ENCODE results near the gene CTIF.
A peak's percentile ranks its signal among the peaks of the same experiment; 100 is the strongest.
"Not testable (repeated sequence)": the region's sequence is repeated elsewhere in the genome, so short reads cannot be mapped to it uniquely, and the experiment has no call there.

Gene CTIF

GRCh38 chr18:48649231-48649630 lies 110.4 kb downstream of the CTIF start:
- no peak for DNase-seq

DNA sequence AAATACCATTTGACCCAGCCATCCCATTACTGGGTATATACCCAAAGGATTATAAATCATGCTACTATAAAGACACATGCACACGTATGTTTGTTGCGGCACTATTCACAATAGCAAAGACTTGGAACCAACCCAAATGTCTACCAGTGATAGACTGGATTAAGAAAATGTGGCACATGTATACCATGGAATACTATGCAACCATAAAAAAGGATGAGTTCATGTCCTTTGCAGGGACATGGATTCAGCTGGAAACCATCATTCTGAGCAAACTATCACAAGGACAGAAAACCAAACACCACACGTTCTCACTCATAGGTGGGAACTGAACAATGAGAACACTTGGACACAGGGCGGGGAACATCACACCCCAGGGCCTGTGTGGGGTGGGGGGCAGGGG lies 115.8 kb downstream of the CTIF start:
- not testable (repeated sequence) for DNase-seq

DNA sequence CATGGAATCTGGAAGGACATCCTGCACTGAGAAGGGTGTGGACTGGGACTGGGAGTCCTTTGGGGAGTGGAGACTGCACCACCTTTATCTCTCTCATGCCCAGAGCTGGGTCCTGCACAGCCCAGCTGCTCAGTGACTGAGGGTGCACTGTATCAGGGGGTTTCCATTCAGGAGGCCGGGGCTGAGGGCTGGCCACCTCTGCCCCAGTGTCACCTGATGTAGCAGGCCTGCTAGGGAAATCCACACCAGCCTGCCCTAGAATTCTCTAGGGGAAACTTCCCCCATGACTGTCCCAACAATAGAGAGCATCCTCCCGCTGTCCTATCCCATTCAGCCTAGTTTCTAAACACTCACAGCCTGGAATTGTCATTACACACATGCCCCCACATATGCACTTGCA lies 116.7 kb downstream of the CTIF start:
- no peak for DNase-seq

DNA sequence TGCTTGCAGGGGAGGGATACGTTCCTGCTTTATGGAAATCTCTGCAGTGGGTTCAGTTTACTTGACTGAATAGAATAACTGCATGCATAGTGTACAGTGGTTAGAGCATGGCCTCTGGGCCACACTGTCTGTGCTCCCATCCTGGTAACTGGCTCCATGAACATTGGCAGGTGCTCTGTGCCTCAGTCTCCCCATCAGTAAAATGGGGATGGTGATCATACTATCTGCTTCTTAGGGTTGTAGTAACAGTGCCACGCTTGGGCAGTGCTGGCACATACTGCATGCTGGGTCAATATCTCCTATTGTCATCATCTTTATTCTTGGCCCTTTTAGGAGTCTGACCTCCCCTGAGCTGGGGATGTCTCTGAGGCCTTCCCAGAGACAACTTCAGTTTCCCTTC lies 117.3 kb downstream of the CTIF start:
- no peak for DNase-seq

GRCh38 chr18:48656582-48656981 lies 117.8 kb downstream of the CTIF start:
- no peak for DNase-seq

DNA sequence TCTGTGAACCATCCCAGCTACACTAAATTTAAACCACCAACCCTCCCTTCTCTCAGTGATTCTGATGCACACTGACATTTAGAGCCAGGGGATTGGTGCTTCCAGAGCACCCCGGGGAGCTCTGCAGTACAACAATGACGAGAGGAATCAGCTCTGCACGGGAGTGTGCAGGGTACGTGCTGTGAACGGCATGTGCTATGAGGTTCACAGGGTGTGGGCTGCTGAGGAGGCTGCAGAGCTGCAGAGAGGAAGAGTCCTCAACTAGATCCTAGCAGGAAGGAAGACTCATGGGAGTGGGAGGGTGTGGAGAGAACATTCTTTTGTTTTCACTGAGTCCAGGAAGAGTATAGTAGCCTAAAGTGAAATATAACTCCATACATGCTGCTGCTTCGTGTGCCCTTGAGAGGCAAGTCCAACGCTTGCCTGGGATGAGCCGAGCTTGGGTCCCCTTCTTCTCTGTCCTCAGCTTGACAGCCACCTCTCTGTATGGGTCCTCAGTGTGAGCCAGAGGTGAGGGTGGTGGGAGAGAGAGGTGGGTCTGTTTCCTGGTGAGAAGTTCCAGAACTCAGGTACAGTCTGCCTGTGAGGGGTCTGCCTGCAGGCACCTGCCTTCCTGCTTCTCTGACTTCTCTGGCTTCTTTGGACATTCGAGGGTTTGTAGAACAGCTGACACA lies 118.8 kb downstream of the CTIF start:
- DNase-seq: no peak

DNA sequence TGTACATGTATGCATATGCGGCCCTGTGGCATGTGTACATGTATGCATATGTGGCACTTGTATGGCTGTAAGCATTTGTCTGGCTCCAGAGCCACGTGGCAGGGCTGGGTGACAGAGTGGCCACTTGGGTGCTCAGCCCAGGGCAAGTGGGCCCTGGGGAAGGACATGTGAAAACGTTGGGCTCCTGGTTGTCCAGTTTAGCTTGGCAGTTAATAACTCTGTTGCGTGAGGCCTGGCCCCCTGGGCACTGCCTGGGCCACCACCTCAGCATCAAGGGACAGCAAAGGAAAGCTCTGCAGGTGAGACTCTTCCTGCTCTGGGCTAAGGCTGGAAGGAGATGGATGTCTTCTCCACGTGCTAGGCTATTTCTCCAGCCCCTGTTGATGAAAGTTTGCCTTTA lies 119.9 kb downstream of the CTIF start:
- no peak for DNase-seq

DNA sequence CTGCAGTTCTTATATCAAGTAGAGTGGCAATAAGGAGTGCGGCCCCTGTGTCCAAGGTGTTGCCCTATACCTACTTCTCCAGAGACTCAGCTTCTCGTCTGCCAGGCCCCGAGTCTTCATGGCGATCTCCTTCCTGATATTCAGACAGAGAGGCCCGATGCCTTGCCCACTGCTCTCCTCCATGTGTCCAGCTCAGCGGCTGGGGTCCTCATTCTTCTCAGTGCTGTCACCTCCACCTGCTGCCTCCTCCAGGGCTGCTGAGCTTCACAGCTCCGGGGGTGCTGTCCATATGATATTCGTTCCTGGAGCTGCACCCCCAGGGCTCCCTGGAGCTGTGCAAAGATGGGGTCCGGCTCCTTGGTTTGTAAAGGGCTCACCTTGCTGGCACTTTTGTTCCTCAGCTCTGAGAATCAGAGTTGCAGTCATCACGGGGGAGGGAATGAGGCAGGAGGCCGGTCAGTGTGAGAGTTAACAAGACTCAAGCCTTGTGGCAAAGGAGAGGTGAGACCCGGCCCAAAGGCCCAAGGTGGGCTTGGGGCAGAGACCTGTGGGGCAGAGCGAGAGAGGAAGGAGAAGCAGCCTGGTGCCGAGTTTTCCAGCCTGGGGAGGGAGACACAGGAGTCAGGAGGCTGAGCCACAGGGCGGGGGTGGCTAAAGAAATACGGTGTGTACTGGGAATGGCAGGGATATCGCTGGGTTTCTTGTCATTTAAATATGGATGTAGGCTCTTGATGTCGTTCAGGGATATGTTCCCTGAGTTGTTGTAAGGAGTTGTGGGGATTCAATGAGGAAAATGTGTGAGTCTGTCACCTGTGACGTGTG lies 120.6 kb downstream of the CTIF start:
- no peak for DNase-seq

DNA sequence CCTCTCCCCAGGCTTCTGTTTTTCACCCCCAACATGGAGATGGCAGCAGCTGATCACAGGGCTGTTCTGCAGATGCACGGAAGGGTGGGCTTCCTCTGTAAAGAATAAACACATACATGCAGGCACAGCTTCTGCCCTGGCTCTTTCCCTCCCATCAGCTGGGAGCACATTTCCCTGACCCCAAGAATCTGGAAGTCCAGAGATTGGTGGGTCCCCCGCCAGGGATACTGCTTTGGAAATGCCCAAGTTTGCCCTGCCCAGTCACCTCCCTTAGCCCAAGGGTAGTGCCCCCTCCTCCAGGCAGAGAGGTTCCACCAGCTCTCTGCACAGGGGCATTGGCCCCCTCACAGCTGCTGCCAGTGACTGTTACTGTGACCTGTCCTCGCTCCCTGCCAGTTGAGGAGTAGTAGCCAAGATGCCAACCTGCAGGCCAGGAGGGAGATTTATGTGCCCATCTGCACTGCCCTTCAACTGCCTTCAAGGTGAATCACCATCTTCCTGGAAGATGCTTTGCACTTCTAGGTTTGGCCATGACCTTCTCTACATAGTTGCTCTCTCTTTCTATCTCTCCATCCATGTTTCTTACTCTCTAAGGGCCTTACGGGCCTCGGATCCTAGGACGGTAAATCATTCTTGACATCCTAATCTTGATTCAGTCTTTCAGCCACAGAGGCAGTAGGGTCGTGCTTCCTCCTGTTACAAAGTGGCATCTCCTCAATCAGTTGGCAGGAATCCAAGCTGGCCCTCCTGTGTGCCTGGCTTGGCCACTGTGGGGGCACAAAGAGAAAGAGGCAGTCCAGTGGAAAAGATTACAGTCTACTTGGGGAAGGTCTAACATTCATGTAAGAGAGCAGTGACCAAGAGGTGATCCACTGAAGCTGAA lies 121.8 kb downstream of the CTIF start:
- no peak for DNase-seq

DNA sequence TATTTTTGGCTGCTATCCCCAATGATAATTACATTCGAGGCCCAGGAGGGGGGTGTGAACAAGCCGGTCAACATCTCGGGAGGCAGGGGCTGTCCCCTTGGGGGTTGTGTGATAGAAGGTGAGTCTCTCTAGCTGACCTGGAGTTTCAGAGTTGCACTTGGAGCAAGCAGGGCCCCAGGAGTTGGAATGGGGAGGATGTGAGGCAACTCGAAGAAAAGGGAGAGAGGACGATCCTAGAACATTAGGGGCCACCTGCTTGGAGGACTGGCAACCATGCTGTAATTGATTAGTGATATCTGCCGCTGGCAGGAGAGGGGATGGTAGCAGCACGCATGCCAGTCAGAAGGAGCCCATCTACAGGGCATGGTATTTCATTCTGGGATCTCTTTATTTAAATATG lies 122.6 kb downstream of the CTIF start:
- DNase-seq: no peak

GRCh38 chr18:48662011-48662661 lies 123.3 kb downstream of the CTIF start:
- DNase-seq: peak in 1 of 2 experiments; percentile 36

DNA sequence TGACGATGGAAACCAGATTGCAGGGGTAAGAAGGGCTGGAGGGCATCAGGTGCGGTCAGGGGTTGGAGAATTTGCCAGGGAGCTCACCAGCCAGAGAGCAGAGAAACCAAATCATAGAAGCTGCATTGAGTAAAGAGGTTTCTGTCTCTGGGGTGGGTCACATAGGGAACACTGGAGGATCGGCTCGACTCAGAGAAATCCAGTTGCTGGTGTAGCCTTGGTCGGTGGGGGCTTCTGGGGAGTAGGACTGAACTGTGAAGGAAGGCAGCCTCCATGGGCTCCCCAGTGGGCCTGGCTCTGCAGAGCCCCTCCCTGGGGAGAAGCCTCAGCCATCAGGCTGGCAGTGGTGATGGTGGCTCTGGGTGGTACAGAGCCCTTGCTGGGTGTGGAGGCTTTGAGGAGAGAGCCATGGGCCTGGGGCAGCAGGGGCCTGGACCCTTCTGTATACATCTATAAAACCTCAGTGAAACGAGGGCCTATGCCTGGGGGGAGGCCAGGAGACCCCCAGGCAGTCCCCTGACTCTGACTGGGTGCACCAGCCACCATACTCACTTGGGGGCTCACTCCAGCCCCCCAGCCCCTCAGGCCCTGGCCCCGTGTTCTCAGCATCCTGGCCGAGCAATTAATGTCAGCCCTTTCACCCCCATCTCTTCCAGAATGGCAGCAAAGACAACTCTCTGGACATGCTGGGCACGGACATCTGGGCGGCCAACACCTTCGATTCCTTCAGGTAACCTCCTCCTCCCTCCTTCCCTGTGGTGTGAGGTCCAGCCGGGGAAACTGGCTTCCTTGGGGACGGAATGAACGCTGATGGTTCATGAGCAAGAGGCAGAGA lies 124.5 kb downstream of the CTIF start:
- DNase-seq: no peak

GRCh38 chr18:48663931-48664847 lies 125.4 kb downstream of the CTIF start:
- peak in 1 of 2 experiments; percentile 15 for DNase-seq

GRCh38 chr18:48665654-48666053 lies 126.8 kb downstream of the CTIF start:
- DNase-seq: no peak

DNA sequence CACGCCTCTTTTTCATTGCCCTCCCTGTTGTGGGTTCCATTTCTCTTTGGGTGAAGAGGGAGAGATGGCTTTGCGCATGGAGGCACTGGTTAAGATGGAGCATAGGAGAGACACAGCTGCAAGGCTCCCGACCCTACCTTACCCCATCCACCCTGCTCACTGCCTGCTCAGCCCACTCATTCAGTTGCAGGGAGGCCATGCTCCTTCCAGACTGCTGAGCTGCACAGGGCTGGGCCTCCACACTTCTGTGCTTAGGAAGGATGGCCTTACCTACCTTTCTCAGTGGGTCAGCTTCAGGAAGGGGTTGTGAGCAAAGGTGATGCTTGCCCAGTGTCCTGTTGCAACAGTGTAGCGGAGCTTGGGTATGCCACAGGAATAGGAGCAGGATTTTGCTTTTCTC lies 127.8 kb downstream of the CTIF start:
- DNase-seq: no peak

- DNase-seq: no peak
These were observed 128.7 kb downstream of the CTIF start for GRCh38 chr18:48667276-48668254.

DNA sequence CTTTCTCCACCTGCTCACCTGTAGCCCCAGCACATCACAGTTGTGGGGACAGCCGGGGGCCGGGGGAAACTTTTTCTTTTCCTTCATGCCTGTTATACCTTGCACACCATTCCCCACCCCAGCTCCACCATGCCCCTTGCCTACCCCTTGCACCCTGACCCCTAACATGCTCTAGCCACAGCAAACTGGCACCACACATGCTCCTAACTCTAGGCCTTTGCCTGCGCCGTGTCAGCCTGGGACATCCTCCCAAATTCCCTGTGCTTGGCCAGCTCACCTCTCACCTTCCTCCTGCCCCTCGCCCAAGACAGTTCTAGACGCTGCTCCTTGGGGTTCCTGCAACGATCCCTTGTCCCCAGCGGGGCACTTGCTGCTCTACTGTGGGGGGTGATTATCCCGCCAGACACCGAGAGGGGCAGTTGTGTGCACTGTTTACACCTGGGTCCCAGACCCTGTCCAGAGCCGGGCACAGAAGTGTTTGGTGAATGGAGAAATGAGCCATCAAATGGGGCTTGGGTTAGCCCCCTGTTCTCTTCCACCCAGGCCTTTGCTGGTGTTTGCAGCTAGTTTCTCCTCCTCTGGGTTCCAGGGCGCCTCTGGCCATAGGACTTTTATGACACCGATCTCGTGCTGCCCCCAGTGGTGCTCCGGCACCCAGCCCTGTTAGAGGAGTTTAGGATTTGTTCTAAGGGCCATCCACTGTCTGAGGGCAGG lies 129.8 kb downstream of the CTIF start:
- DNase-seq: no peak

- DNase-seq: no peak
These were observed 130.4 kb downstream of the CTIF start for GRCh38 chr18:48669180-48669675.

Measured in SW 1271 (cell line).